GM18499 (cell line): ENCODE data around the gene ALPK1.
"Not testable (repeated sequence)": the region's sequence is repeated elsewhere in the genome, so short reads cannot be mapped to it uniquely, and the experiment has no call there.

Experiments used
- ATAC-seq: cut with Tn5 transposase; IDR thresholded peaks from one replicate; pipeline ENCODE4 v1.9.1; 2021; ENCODE audit warnings: moderate number of reproducible peaks; ENCODE audit not compliant: insufficient read depth, unreplicated experiment

ALPK1 gene

GRCh38 chr4:112423591-112423990 is 126.4 kb downstream of the ALPK1 start:
- no peak for ATAC-seq

GRCh38 chr4:112425823-112426222 is 128.7 kb downstream of the ALPK1 start:
- ATAC-seq: no peak

- no peak for ATAC-seq
Observed at GRCh38 chr4:112426416-112426815, 129.2 kb downstream of the ALPK1 start.

GRCh38 chr4:112431158-112431557 is 134.0 kb downstream of the ALPK1 start:
- no peak for ATAC-seq

- ATAC-seq: no peak
Observed at GRCh38 chr4:112436987-112437386, 139.8 kb downstream of the ALPK1 start.

- ATAC-seq: not testable (repeated sequence)
Observed at GRCh38 chr4:112442226-112442625, 145.1 kb downstream of the ALPK1 start.

GRCh38 chr4:112448306-112449132 is 151.3 kb downstream of the ALPK1 start:
- ATAC-seq: no peak

GRCh38 chr4:112449708-112450107 is 152.5 kb downstream of the ALPK1 start:
- no peak for ATAC-seq

- ATAC-seq: no peak
Observed at GRCh38 chr4:112451104-112451503, 153.9 kb downstream of the ALPK1 start.

- ATAC-seq: no peak
Observed at GRCh38 chr4:112451831-112452230, 154.7 kb downstream of the ALPK1 start.

GRCh38 chr4:112453321-112453720 is 156.2 kb downstream of the ALPK1 start:
- ATAC-seq: no peak

GRCh38 chr4:112472318-112472717 is 175.1 kb downstream of the ALPK1 start:
- ATAC-seq: no peak

- ATAC-seq: no peak
Observed at GRCh38 chr4:112473985-112474384, 176.8 kb downstream of the ALPK1 start.

GRCh38 chr4:112485930-112486329 is 188.8 kb downstream of the ALPK1 start:
- ATAC-seq: no peak

- ATAC-seq: not testable (repeated sequence)
Observed at GRCh38 chr4:112490808-112491207, 193.6 kb downstream of the ALPK1 start.
